ENCODE results near the gene IL36B. TPM values are rescaled to one million over a fixed set of nuclear protein-coding genes. Genes with fewer than 3 reads are reported as not detected.

The IL36B gene
- total RNA-seq, 1 donor = not detected

DNA sequence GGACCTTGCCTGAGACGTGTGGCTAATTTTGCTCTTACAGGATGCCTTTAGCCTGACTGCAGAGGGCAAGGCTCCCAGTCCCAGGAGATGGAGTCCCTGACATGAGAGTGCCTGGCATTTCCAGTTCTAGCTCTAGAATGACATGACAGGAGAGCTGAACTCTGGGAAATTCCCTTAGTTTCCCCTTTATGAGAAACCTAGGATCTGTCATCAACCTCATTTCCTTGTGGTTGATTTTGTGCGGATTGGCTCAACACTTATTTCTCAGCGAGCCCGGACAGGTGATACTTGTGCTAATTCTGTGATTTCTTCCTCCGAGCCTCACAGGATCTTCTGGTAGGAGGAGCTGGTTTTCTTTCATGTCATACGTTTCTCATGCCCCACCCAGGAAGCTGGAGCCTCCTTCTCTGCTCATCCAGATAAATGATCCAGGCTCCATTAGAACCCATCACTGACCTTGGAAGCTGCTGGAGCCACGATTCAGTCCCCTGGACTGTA is 75.1 kb downstream of the IL36B start, which contains the start of gene IL36G:
TSS of gene IL36G (plus strand) at position 448 of the 498 bp plus-strand sequence. CDS start 633 bp downstream, outside the sequence.
- TF ChIP-seq, protein P1, sequence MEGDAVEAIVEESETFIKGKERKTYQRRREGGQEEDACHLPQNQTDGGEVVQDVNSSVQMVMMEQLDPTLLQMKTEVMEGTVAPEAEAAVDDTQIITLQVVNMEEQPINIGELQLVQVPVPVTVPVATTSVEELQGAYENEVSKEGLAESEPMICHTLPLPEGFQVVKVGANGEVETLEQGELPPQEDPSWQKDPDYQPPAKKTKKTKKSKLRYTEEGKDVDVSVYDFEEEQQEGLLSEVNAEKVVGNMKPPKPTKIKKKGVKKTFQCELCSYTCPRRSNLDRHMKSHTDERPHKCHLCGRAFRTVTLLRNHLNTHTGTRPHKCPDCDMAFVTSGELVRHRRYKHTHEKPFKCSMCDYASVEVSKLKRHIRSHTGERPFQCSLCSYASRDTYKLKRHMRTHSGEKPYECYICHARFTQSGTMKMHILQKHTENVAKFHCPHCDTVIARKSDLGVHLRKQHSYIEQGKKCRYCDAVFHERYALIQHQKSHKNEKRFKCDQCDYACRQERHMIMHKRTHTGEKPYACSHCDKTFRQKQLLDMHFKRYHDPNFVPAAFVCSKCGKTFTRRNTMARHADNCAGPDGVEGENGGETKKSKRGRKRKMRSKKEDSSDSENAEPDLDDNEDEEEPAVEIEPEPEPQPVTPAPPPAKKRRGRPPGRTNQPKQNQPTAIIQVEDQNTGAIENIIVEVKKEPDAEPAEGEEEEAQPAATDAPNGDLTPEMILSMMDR (IDR thresholded peaks at IDR 0.05; ENCODE audit: insufficient read depth, low read length) = no peak
- no peak for DNase-seq (ENCODE audit: low read depth)
- no peak within 1 kb of the TSS for H3K4me3 ChIP-seq (ENCODE audit: low read depth, low read length)

Small RNA genes within 50 kb of the gene (small RNA-seq; reads per million reads assigned to genes)
- not detected for gene HMGN2P23
- not detected for gene RNU6-1180P

Other genes with a start within 250 kb of the IL36B start
- gene IL1B, start 216.1 kb downstream of the IL36B start, total RNA-seq (ENCODE audit: low replicate concordance) = 2.4 TPM in 1 of 2 replicates, not detected in the other
- gene IL37, start 141.7 kb downstream of the IL36B start, total RNA-seq (ENCODE audit: low replicate concordance) = not detected in 2 replicates
- gene IL36G, start 74.9 kb downstream of the IL36B start, total RNA-seq (ENCODE audit: low replicate concordance) = not detected in 2 replicates
- gene IL36A, start 47.4 kb downstream of the IL36B start, total RNA-seq (ENCODE audit: low replicate concordance) = 2.0 TPM in 1 of 2 replicates, not detected in the other
- gene IL36RN, start 6.3 kb upstream of the IL36B start, total RNA-seq (ENCODE audit: low replicate concordance) = not detected in 2 replicates
- not detected in 2 replicates for gene IL1F10, start 15.1 kb upstream of the IL36B start, total RNA-seq (ENCODE audit: low replicate concordance)
- 1.1 TPM in 1 of 2 replicates, not detected in the other for gene IL1RN, start 74.7 kb upstream of the IL36B start, total RNA-seq (ENCODE audit: low replicate concordance)
- 0.82 and 5.1 TPM in 2 replicates for gene PSD4, start 121.1 kb upstream of the IL36B start, total RNA-seq (ENCODE audit: low replicate concordance)
- 0.09 and 1.5 TPM in 2 replicates for gene PAX8, start 226.1 kb upstream of the IL36B start, total RNA-seq (ENCODE audit: low replicate concordance)